ENCODE measurements around the gene SLC26A8. TPM values are rescaled to one million over a fixed set of nuclear protein-coding genes. Genes with fewer than 3 reads are reported as not detected.

SLC26A8 gene
- total and polyA plus RNA-seq, 9 donors = 0.08 to 0.38 (median 0.16) TPM; not detected in 4

DNA sequence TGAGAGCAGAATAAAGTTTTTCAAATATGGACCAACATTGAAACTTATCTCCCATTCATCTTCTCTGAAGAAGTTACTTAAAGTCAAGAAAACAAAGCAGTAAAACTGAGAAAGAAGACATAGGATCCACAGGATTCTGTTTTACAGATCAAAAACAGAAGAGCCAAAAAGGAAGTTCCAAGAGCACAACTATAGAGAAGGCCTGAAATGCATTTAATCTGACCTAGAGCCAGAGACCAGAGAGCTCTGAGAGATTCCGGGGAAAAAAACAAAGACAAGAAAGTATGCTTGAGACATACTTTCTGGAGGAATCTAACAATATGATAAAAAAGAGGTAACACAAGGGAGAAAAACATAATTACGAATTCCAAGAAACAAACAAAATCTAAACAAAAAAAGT lies 129.7 kb downstream of the SLC26A8 start:
- Histone ChIP-seq H3K27me3 (ENCODE audit: control insufficient read depth, insufficient read depth, low read length) (no peaks in the 10 kb centered on the region), H3K4me3 (ENCODE audit: low read length) (no peak overlapping the region), H3K9me3 (replicated peaks; ENCODE audit: control insufficient read depth, low read depth, low read length) (no peaks in the 10 kb centered on the region), H3K27ac (ENCODE audit: low read length) (no peak overlapping the region), H3K36me3 (ENCODE audit: control insufficient read depth, insufficient read depth, low read length) (no peaks in the 10 kb centered on the region), H3K4me1 (ENCODE audit: control insufficient read depth, insufficient read depth, low read length) (no peaks in the 10 kb centered on the region)
- no CpG with 5 or more reads among the region's 2 CpGs for WGBS (ENCODE audit: insufficient coverage)
- DNase-seq = peak; percentile 52

Other genes with a start within 250 kb of the SLC26A8 start
- gene CLPSL2, start 248.0 kb downstream of the SLC26A8 start, total RNA-seq = not detected
- gene CLPSL2, start 248.0 kb downstream of the SLC26A8 start, polyA plus RNA-seq (ENCODE audit: insufficient read depth in 1 of 8, insufficient read length in 8 of 8, low replicate concordance in 1 of 8) = not detected
- not detected for gene CLPSL1, start 243.6 kb downstream of the SLC26A8 start, total RNA-seq
- not detected for gene CLPSL1, start 243.6 kb downstream of the SLC26A8 start, polyA plus RNA-seq (ENCODE audit: insufficient read depth in 1 of 8, insufficient read length in 8 of 8, low replicate concordance in 1 of 8)
- not detected for gene CLPS, start 227.3 kb downstream of the SLC26A8 start, total RNA-seq
- not detected for gene CLPS, start 227.3 kb downstream of the SLC26A8 start, polyA plus RNA-seq (ENCODE audit: insufficient read depth in 1 of 8, insufficient read length in 8 of 8, low replicate concordance in 1 of 8)
- not detected for gene LHFPL5, start 219.3 kb downstream of the SLC26A8 start, total RNA-seq
- under 1 TPM in 1 of 8 donors, not detected in 7; 0.19 TPM for gene LHFPL5, start 219.3 kb downstream of the SLC26A8 start, polyA plus RNA-seq (ENCODE audit: insufficient read depth in 1 of 8, insufficient read length in 8 of 8, low replicate concordance in 1 of 8)
- gene SRPK1, start 103.5 kb downstream of the SLC26A8 start, total RNA-seq = 14.9 TPM
- 10 to 100 TPM; 14.2 to 24.2 (median 17.5) TPM for gene SRPK1, start 103.5 kb downstream of the SLC26A8 start, polyA plus RNA-seq (ENCODE audit: insufficient read depth in 1 of 8, insufficient read length in 8 of 8, low replicate concordance in 1 of 8)
- gene MAPK14, start 3.2 kb upstream of the SLC26A8 start, total RNA-seq = 36.8 TPM
- gene MAPK14, start 3.2 kb upstream of the SLC26A8 start, polyA plus RNA-seq (ENCODE audit: insufficient read depth in 1 of 8, insufficient read length in 8 of 8, low replicate concordance in 1 of 8) = 10 to 100 TPM; 27.5 to 36.3 (median 32.3) TPM
- 2.3 TPM for gene MAPK13, start 105.9 kb upstream of the SLC26A8 start, total RNA-seq
- gene MAPK13, start 105.9 kb upstream of the SLC26A8 start, polyA plus RNA-seq (ENCODE audit: insufficient read depth in 1 of 8, insufficient read length in 8 of 8, low replicate concordance in 1 of 8) = 10 to 100 TPM in 2 of 8 donors, 1 to 10 TPM in 6; 3.3 to 11.6 (median 6.0) TPM
- gene BRPF3, start 172.1 kb upstream of the SLC26A8 start, total RNA-seq = 10.1 TPM
- 10 to 100 TPM; 19.7 to 32.3 (median 25.2) TPM for gene BRPF3, start 172.1 kb upstream of the SLC26A8 start, polyA plus RNA-seq (ENCODE audit: insufficient read depth in 1 of 8, insufficient read length in 8 of 8, low replicate concordance in 1 of 8)
- gene PNPLA1, start 245.4 kb upstream of the SLC26A8 start, total RNA-seq = not detected
- under 1 TPM in 5 of 8 donors, not detected in 3; 0.05 to 0.45 (median 0.11) TPM for gene PNPLA1, start 245.4 kb upstream of the SLC26A8 start, polyA plus RNA-seq (ENCODE audit: insufficient read depth in 1 of 8, insufficient read length in 8 of 8, low replicate concordance in 1 of 8)

All from muscle of leg (tissue), 11 donors.